HCT116 (cell line): Measurements from ENCODE around the gene LIX1.

Source experiments
- ATF3 ChIP-seq: IDR thresholded peaks from 2 replicates; pipeline ENCODE4 v1.6.1; 2012
- CEBPB ChIP-seq: IDR thresholded peaks from 2 replicates; pipeline ENCODE4 v1.6.1; 2012; ENCODE audit warnings: low read depth
- CTCF ChIP-seq, 3 experiments: fragments of 200-600 bp in 1 of 3; sonication (generic) in 1 of 3; IDR thresholded peaks in 2 of 3; conservative IDR thresholded peaks in 1 of 3; 2 replicates each; pipeline ENCODE4 v1.5.1; 2012 to 2017; ENCODE audit warnings: low read depth in 2 of 3, low read length in 2 of 3, antibody characterized with exemption in 1 of 3, borderline replicate concordance in 1 of 3, control low read depth in 1 of 3, mild to moderate bottlenecking in 1 of 3, mixed read lengths in 1 of 3, mixed run types in 1 of 3, moderate library complexity in 1 of 3; ENCODE audit not compliant: insufficient read depth in 1 of 3
- FOSL1 ChIP-seq: IDR thresholded peaks from 2 replicates; pipeline ENCODE4 v1.6.1; 2012; ENCODE audit warnings: low read depth
- JUND ChIP-seq: IDR thresholded peaks from 2 replicates; pipeline ENCODE4 v1.6.1; 2012
- POLR2A ChIP-seq: IDR thresholded peaks from 2 replicates; pipeline ENCODE4 v1.7.0; 2011; ENCODE audit warnings: borderline replicate concordance; ENCODE audit not compliant: insufficient read depth, insufficient read length; ENCODE audit errors: extremely low read depth
- POLR2AphosphoS5 ChIP-seq: IDR thresholded peaks from 2 replicates; pipeline ENCODE4 v1.6.1; 2011; ENCODE audit warnings: mild to moderate bottlenecking, low read depth, low read length, moderate library complexity
- RAD21 ChIP-seq: IDR thresholded peaks from 2 replicates; pipeline ENCODE4 v1.6.1; 2012; ENCODE audit warnings: low read depth, mild to moderate bottlenecking
- SRF ChIP-seq: IDR thresholded peaks from 2 replicates; pipeline ENCODE4 v1.6.1; 2012; ENCODE audit warnings: low read depth
- TF ChIP-seq, protein P1 (sequence below): IDR thresholded peaks from 2 replicates; pipeline ENCODE4 v1.6.1; 2012; ENCODE audit warnings: low read depth

GRCh38 chr5:97164846-97165245 lies 22.4 kb upstream of the LIX1 start:
- TF ChIP-seq CTCF (IDR thresholded peaks at IDR 0.05 in 2 of 3, conservative IDR thresholded peaks at IDR 0.05 in 1 of 3; ENCODE audit: borderline replicate concordance in 1 of 3, insufficient read depth in 1 of 3, low read depth in 2 of 3, low read length in 2 of 3) = no peak
- no peak for TF ChIP-seq RAD21
- no peak for TF ChIP-seq ATF3
- no peak for TF ChIP-seq POLR2AphosphoS5
- no peak for TF ChIP-seq POLR2A
- no peak for TF ChIP-seq CEBPB
- TF ChIP-seq, protein P1, sequence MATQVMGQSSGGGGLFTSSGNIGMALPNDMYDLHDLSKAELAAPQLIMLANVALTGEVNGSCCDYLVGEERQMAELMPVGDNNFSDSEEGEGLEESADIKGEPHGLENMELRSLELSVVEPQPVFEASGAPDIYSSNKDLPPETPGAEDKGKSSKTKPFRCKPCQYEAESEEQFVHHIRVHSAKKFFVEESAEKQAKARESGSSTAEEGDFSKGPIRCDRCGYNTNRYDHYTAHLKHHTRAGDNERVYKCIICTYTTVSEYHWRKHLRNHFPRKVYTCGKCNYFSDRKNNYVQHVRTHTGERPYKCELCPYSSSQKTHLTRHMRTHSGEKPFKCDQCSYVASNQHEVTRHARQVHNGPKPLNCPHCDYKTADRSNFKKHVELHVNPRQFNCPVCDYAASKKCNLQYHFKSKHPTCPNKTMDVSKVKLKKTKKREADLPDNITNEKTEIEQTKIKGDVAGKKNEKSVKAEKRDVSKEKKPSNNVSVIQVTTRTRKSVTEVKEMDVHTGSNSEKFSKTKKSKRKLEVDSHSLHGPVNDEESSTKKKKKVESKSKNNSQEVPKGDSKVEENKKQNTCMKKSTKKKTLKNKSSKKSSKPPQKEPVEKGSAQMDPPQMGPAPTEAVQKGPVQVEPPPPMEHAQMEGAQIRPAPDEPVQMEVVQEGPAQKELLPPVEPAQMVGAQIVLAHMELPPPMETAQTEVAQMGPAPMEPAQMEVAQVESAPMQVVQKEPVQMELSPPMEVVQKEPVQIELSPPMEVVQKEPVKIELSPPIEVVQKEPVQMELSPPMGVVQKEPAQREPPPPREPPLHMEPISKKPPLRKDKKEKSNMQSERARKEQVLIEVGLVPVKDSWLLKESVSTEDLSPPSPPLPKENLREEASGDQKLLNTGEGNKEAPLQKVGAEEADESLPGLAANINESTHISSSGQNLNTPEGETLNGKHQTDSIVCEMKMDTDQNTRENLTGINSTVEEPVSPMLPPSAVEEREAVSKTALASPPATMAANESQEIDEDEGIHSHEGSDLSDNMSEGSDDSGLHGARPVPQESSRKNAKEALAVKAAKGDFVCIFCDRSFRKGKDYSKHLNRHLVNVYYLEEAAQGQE = no peak
- TF ChIP-seq JUND = no peak
- no peak for TF ChIP-seq FOSL1
- TF ChIP-seq SRF = no peak
